Nucleus accumbens (tissue), 56 donors: ENCODE data around the gene RIMBP2.

Source experiments
- DNase-seq, 56 donors: peaks; one replicate each; lab custom pipeline; 2025; lab: John Stamatoyannopoulos, UW

Gene RIMBP2

GRCh38 chr12:130642856-130643255 lies 73.2 kb downstream of the RIMBP2 start:
- no peak for DNase-seq

- no peak for DNase-seq
These were observed 74.4 kb downstream of the RIMBP2 start for GRCh38 chr12:130641533-130642184.

- no peak for DNase-seq
These were observed 75.2 kb downstream of the RIMBP2 start for GRCh38 chr12:130640901-130641300.

- DNase-seq = no peak
These were observed 75.6 kb downstream of the RIMBP2 start for GRCh38 chr12:130640496-130640895.

- no peak for DNase-seq
These were observed 76.3 kb downstream of the RIMBP2 start for GRCh38 chr12:130639476-130640424.

GRCh38 chr12:130636370-130636769 lies 79.7 kb downstream of the RIMBP2 start:
- no peak for DNase-seq

GRCh38 chr12:130634866-130635265 lies 81.2 kb downstream of the RIMBP2 start:
- DNase-seq = no peak

GRCh38 chr12:130633771-130634170 lies 82.3 kb downstream of the RIMBP2 start:
- peak in 51 of 56 donors; percentile 2 to 72 (median 31) for DNase-seq

GRCh38 chr12:130632642-130633041 lies 83.5 kb downstream of the RIMBP2 start:
- DNase-seq = no peak

- no peak for DNase-seq
These were observed 87.8 kb downstream of the RIMBP2 start for GRCh38 chr12:130628304-130628703.

- no peak for DNase-seq
These were observed 88.9 kb downstream of the RIMBP2 start for GRCh38 chr12:130627175-130627574.

GRCh38 chr12:130626601-130627000 lies 89.5 kb downstream of the RIMBP2 start:
- DNase-seq = no peak

GRCh38 chr12:130625201-130625600 lies 90.9 kb downstream of the RIMBP2 start:
- no peak for DNase-seq

GRCh38 chr12:130622803-130623202 lies 93.3 kb downstream of the RIMBP2 start:
- no peak for DNase-seq

GRCh38 chr12:130621696-130622298 lies 94.3 kb downstream of the RIMBP2 start:
- no peak for DNase-seq

- no peak for DNase-seq
These were observed 95.3 kb downstream of the RIMBP2 start for GRCh38 chr12:130620756-130621155.

- no peak for DNase-seq
These were observed 95.8 kb downstream of the RIMBP2 start for GRCh38 chr12:130620281-130620680.

- no peak for DNase-seq
These were observed 96.6 kb downstream of the RIMBP2 start for GRCh38 chr12:130619385-130620001.

- DNase-seq = no peak
These were observed 98.9 kb downstream of the RIMBP2 start for GRCh38 chr12:130617219-130617618.

GRCh38 chr12:130615861-130616345 lies 100.2 kb downstream of the RIMBP2 start:
- no peak for DNase-seq

GRCh38 chr12:130614530-130614905 lies 101.6 kb downstream of the RIMBP2 start:
- no peak for DNase-seq
